C4-2B (cell line): ENCODE measurements around the gene SNED1.

Source experiments
- H3K27ac ChIP-seq: fragments of 450-650 bp; 2 replicates; pipeline ENCODE4 v1.5.1; 2017
- CTCF ChIP-seq: fragments of 450-650 bp; conservative IDR thresholded peaks from 2 replicates; pipeline ENCODE4 v1.5.1; 2017; ENCODE audit warnings: mild to moderate bottlenecking
- ZFX ChIP-seq: fragments of 450-650 bp; IDR thresholded peaks from 2 replicates; pipeline ENCODE4 v1.6.1; 2017

Gene SNED1

DNA sequence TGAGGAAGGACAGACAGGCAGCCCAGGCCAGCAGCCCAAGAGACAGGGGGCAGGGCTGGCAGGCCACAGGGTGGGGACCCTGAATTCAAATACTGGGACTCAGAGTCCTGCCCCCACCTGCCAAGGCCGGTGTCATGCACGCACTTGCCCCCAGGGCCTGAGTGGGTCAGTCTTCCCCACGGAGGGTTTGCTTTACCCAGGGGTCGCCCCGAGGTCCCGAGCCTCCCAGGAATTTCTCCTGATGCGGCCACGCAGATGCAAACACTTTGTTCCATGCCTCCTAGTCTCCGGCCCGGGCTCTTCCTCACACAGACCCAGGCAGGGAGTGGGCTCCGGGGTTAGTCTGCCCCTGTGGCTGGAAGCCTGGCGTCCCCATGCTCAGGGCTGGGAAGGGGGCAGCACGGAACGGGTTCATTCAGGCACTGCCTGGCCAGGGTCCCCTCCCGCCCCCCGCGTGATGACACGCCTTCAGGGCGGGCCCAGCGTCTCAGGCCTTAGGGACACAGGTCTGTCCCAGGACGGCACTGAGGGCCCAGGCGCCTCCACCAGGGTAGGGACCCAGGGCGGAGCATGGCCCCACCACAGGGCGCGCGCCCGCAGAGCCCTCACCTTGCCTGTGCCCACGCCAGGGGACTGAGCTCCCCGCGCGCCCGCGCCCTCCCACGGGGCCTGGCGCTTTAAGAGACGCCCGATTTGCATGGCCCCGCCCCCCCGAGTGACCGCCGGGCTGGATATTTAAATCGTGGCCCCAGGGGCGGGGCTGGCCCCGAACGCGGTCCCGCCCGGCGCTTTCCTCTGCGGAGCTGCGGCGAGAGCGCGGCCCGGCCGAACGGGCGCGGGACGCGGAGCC is at the start of gene SNED1:
Gene SNED1 (plus strand): TSS at position 763 of the 850 bp plus-strand sequence. CDS start 220 bp downstream, outside the sequence.
- H3K27ac ChIP-seq, result peak within 1 kb of the TSS; percentile 80
- no peak for TF ChIP-seq CTCF
- TF ChIP-seq ZFX, result no peak; the same call in 1 of the 2 replicates

- TF ChIP-seq ZFX (no peak), CTCF (no peak)
- H3K27ac ChIP-seq, result no peak overlapping the region
Observed at GRCh38 chr2:240948905-240949790, 49.3 kb upstream of the SNED1 start.

GRCh38 chr2:240949791-240950705 is 48.4 kb upstream of the SNED1 start:
- no peak for TF ChIP-seq CTCF
- no peak for TF ChIP-seq ZFX
- no peak overlapping the region for H3K27ac ChIP-seq

- TF ChIP-seq CTCF (no peak), ZFX (no peak)
- H3K27ac ChIP-seq, result no peak overlapping the region
Observed at GRCh38 chr2:240951045-240951594, 47.3 kb upstream of the SNED1 start.

DNA sequence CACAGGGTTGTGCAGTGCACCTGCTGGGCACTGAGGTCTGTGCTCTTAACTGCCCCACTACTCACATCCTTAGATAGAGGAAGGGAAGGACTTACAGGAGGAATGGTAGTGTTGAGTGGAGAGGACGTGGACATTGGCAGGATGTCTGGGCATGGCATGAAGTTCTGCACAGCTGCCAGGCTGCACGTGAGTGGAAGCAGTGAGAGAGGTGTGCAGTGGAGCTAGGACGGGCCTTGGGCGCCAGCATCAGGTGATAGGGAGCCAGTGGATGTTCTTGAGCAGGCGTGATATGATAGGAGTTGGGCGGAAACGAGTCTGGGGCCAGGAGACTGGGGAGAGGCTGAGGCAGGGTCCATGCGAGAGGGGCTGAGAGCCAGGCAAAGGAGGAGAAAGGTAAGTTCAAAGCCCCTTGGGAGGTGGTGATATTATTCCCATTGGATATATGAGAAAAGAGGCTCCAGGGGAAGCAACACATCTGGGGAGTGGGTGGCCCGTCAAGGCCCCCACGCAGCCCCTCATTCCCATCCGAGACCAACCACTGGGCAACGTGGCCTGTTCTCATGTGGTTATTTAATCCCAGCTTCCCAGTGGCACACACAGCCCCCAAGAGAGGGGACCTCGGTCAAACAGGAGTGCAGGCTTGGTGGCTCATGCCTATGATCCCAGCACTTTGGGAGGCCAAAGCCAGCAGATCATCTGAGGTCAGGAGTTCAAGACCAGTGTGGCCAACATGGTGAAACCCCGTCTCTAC is 45.7 kb upstream of the SNED1 start:
- TF ChIP-seq ZFX (no peak), CTCF (no peak)
- H3K27ac ChIP-seq, result no peak overlapping the region
